ENCODE data around the gene LEP.

DNA sequence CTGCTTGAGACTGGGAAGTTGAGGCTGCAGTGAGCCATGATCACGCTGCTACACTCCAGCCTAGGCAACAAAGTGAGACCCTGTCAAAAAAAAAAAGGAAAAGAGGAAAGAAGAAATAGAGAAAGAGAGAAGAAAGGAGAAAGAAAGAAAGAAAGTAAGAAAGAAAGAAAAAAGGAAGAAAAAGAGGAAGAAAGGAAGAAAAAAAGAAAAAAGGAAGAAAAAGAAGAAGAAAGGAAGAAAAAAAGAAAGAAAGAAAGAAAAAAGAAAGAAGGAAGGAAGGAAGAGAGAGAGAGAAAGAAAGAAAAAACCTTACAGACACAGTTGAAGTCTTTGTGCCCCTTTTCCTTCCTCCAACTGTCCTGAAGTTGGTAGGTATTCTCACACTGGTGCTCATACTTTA, 26.6 kb upstream of the LEP start:
- TF ChIP-seq, protein P1, sequence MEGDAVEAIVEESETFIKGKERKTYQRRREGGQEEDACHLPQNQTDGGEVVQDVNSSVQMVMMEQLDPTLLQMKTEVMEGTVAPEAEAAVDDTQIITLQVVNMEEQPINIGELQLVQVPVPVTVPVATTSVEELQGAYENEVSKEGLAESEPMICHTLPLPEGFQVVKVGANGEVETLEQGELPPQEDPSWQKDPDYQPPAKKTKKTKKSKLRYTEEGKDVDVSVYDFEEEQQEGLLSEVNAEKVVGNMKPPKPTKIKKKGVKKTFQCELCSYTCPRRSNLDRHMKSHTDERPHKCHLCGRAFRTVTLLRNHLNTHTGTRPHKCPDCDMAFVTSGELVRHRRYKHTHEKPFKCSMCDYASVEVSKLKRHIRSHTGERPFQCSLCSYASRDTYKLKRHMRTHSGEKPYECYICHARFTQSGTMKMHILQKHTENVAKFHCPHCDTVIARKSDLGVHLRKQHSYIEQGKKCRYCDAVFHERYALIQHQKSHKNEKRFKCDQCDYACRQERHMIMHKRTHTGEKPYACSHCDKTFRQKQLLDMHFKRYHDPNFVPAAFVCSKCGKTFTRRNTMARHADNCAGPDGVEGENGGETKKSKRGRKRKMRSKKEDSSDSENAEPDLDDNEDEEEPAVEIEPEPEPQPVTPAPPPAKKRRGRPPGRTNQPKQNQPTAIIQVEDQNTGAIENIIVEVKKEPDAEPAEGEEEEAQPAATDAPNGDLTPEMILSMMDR (IDR thresholded peaks at IDR 0.05) = no peak
- no peak for TF ChIP-seq ZFX (IDR thresholded peaks at IDR 0.05; ENCODE audit: borderline replicate concordance)
